Coronary artery (tissue), 2 donors: ENCODE results near the gene TATDN2.

ENCODE experiments used
- DNase-seq: peaks from one replicate; pipeline ENCODE4 v3.0.0-alpha.2; 2017; ENCODE audit warnings: low spot score
- H3K27ac ChIP-seq, 2 donors: fragments of 200-600 bp; sonication (generic); one replicate each; pipeline ENCODE4 v1.5.1; 2016 to 2019
- H3K4me3 ChIP-seq: fragments of 200-600 bp; sonication (generic); 2 replicates; pipeline ENCODE4 v1.5.1; 2016; ENCODE audit warnings: mild to moderate bottlenecking, moderate library complexity
- CTCF ChIP-seq: fragments of 200-600 bp; sonication (generic); IDR thresholded peaks from one replicate; pipeline ENCODE4 v1.5.1; 2019; ENCODE audit warnings: antibody characterized with exemption

Gene TATDN2

GRCh38 chr3:10277115-10277625 lies 28.9 kb downstream of the TATDN2 start:
- Histone ChIP-seq H3K27ac (no peak overlapping the region), H3K4me3 (no peak overlapping the region)
- no peak for TF ChIP-seq CTCF
- no peak for DNase-seq

GRCh38 chr3:10278501-10278900 lies 30.2 kb downstream of the TATDN2 start:
- H3K27ac ChIP-seq: no peak overlapping the region
- no peak for TF ChIP-seq CTCF
- DNase-seq: no peak
- no peak overlapping the region for H3K4me3 ChIP-seq

- no peak for TF ChIP-seq CTCF
These were observed 31.3 kb downstream of the TATDN2 start for GRCh38 chr3:10279384-10280176.

GRCh38 chr3:10280177-10280529 lies 31.9 kb downstream of the TATDN2 start:
- H3K27ac ChIP-seq: no peak overlapping the region
- no peak for TF ChIP-seq CTCF
- H3K4me3 ChIP-seq: no peak overlapping the region
- no peak for DNase-seq

More at GRCh38 chr3:10279384-10280176, 31.3 kb downstream of the TATDN2 start:
- DNase-seq: no peak
- Histone ChIP-seq H3K27ac (no peak overlapping the region), H3K4me3 (no peak overlapping the region)

GRCh38 chr3:10280571-10280970 lies 32.3 kb downstream of the TATDN2 start:
- Histone ChIP-seq H3K27ac (no peak overlapping the region), H3K4me3 (no peak overlapping the region)
- no peak for DNase-seq
- TF ChIP-seq CTCF: no peak

- no peak overlapping the region for H3K27ac ChIP-seq
- H3K4me3 ChIP-seq: no peak overlapping the region
- no peak for TF ChIP-seq CTCF
- no peak for DNase-seq
These were observed 33.7 kb downstream of the TATDN2 start for GRCh38 chr3:10281951-10282350.

- H3K27ac ChIP-seq: no peak overlapping the region
- TF ChIP-seq CTCF: no peak
- no peak overlapping the region for H3K4me3 ChIP-seq
- DNase-seq: no peak
These were observed 35.4 kb downstream of the TATDN2 start for GRCh38 chr3:10283638-10284037.
